HG02973 (cell line): Measurements from ENCODE around the gene ITGB3.
A peak's percentile ranks its signal among the peaks of the same experiment; 100 is the strongest.

Source experiments
- ATAC-seq: cut with Tn5 transposase; IDR thresholded peaks from one replicate; pipeline ENCODE4 v1.9.1; 2021; ENCODE audit warnings: moderate library complexity; ENCODE audit not compliant: unreplicated experiment

The ITGB3 gene

DNA sequence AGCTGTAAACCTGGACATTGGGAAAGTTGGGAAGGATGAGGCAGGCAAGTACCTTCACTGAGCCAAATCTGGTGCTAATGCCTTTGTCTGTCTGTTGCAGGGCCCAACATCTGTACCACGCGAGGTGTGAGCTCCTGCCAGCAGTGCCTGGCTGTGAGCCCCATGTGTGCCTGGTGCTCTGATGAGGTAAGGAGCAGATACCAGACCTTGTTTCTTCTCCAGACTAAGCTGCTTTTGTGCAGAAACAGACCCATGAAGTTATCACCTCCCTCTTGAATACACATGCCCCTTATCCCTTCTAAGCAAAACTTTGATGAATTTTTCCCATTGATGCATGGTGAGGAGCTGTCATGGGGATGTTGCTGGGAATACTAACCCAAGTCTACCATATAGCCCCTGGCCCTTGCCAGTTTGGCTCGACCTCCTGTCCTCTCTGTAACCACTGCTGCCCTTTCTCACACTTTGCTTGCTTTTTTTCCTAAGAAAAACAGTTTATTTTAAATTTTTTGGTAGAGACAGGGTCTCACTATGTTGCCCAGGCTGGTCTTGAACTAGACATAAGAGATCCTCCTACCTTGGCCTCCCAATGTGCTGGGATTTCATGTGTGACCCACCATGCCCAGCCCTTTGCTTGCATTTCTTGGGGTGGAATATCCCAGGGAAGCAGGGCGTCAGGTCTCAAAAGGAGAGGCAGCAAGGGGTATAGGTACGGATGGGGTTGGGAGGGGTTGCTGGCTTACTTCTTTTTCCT lies 20.9 kb downstream of the ITGB3 start:
- no peak for ATAC-seq

DNA sequence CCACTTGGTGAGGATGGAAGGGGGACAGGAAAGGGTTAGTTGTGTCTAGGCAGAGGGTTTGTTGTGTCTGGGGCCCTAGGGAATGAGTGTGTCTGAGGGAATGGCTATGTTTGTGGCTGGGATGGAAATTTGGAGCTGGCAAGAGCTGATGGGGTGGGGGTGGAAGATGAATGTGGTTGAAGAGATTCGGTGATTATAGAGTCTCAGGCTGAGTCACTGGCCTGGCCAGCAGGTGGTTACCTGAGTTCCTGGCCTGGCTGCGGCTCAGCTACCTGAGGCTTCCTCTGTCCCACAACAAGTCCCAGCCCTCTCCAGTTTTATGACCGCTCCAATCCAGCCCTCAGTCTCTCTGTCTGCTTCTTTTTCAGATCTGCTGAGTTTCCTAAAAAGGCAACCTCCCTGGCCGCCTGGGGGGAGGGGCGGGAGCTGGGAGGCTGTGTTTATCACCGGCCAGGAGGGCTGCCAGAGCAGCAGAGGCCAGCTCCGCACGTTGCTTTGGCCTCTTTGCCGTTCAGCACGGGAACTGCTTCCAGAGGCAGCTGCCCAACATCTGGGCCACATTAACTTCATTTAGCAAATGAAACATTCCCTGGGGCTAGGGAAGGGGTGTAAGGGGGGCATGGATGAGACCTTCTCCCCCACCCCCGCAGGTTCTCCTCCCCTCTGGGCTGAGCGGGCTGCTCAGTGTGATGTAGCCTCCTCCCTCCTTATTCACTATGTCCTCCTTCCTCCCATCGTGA lies 21.8 kb downstream of the ITGB3 start:
- ATAC-seq = no peak

DNA sequence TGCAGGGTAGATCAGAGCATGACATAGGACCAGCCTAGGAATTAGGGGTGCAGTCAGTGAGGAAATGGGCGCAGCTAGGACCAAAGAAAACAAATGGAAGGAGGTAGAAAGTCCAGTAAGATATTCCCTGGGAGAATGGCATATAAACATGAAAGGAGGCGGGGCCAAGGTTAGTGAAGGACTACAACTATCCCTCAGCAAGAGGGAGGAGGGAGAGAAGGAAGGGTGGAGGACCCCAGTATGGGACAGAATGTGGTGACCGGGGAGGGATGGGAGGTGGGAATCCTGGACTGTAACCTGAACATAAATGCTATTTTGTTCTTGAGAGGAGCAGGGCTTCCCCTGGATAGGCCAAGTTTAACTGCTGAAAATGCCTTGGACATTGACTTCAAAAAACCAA lies 22.8 kb downstream of the ITGB3 start:
- ATAC-seq = no peak

DNA sequence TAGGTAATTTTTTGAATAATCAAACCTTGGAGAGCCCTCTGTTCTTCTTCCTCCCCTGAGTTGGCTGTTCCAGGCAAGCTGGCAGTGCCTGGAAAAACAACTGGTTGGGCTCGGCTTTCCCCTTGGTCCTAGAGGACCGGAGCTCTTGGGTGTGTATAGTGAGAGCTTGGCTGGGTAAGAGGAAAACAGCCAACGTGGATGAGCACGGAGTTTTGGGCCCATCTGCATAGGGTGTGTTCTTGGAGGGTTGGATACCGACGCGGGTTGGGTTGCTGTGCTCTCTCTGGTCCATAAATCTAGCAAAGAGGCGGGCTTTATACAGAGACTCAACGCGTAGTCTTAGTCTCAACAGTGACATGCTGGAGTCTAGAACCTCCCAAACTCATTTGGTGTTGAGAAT lies 23.2 kb downstream of the ITGB3 start:
- no peak for ATAC-seq

DNA sequence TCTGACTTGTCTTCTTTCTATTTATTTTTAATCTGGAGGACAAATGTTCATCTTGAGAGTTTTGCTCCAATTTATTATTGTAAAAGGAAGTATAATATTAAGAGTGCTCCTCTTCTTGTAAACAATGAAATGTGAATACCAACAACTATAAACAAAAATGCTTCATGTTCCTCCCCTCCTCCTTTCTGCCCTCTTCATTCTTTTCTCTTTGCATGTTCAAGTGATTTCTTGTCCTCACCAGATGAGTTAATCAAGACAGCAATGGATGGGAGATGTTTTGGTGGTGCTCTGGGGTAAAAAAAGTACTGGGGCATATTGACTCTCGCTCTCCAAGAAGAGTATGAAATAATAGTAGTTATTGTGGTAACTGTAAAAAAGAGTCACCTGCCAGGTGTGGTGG lies 24.3 kb downstream of the ITGB3 start:
- ATAC-seq = no peak

DNA sequence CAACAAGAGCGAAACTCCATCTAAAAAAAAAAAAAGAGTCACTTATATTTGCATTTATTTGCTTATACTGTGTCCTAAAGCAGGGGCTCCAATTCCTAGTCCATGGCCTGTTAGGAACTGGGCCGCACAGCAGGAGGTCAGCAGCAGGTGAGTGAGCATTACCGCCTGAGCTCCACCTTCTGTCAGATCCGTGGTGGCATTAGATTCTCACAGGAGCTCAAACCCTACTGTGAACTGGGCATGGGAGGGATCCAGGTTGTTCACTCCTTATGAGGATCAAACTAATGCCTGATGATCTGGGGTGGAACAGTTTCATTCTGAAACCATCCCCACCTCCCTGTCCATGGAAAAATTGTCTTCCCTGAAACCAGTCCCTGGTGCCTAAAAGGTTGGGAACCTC lies 24.9 kb downstream of the ITGB3 start:
- no peak for ATAC-seq

DNA sequence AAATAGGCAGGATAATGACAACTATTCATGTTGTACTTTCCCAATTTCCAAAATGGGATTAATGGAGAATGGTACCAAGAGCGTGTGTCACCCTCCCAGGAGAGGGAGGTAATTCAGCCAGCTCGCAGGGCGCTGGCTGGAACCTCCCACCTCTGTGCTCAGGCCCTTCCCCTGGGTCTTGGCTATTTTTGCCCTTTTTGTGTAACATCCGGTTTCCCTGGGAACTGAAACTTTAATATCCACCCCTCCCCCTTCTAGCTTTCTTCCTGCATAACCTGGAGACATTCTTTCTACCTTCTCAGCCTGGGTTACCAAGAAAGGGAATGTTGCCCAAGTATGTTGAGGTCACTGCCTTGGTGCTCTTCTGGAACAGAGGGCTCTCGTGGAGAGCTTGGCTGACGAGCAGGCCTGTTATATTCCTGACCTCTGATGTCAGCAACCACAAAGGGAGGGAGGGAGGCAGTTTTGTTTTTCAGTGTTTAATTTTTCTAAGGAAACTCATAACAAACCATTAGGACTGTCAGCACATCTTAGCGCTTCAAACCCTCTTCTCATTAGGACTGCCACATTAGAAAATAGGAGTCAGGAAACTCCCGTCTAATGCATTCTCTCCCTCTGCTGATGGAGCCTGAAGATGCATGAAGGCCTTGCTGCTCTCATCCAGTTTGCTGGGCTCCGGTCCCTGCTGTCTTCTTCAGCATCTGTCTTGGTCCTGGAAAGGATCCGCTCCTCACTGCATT lies 25.6 kb downstream of the ITGB3 start:
- peak; percentile 65 for ATAC-seq

DNA sequence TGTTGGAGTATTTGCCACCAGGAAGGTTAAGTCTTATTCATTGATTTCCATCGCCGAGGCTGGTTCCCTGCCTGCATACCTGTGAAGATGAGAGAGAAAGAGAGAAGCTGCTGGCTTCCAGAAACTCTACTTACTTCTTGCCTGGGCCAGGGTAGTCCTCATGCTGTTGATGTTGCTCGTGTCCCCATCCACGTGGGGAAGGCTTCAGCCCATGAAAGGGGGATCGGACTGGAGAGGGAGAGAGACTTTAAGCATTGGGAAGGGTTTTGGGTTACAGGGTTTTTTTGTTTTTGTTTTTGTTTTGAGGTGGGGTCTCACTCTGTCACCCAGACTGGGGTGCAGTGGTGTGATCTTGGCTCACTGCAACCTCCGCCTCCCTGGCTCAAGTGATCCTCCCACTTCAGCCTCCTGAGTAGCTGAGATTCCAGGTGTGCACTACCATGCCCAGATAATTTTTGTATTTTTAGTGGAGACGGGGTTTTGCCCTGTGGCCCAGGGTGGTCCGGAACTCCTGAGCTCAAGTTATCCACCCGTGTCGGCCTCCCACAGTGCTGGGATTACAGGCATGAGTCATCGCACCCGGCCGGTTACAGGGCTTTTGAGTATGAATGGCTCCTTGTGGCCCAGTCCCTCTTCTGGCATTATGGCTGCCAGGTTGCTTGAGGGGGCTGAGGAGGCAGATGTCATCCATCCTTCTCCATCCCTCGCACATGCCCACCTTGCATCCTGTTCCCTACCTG lies 26.6 kb downstream of the ITGB3 start:
- ATAC-seq = no peak

DNA sequence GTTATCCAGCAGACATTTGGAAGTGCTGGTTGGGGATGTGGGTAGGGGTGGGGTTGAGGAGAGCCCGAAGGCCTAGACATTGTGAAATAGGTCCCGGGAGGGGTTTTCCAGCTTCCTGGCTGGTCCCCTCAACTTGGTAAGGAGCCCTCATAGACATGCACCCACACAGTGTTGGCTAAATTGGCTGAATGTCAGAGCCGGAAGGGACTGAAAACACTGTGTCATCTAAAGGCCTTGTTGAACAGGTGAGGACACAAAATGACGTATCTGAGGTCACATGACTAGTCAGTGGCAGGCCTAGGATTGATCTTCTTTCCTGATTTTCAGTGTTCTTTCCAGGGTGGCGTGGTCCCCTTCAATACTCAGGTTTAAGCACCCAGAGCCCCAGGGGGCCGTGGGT lies 27.6 kb downstream of the ITGB3 start:
- ATAC-seq = no peak

DNA sequence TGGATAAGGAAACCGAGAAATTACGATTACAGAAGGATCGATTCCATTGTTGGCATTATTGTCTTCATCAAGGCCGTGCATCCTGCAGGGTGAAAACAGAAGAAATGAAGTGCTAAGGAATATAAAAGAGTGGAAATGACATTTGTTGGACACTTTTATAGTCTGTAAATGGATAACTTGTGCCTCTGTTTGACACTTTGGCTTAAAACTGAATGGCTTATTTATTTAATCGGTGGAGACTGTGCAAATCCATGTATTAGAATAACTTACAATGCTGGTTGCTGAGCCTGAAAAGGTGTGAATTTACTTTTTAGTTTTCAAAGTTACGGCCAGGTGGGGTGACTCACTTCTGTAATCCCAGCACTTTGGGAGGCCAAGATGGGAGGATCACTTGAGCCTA lies 31.4 kb downstream of the ITGB3 start:
- ATAC-seq = no peak

DNA sequence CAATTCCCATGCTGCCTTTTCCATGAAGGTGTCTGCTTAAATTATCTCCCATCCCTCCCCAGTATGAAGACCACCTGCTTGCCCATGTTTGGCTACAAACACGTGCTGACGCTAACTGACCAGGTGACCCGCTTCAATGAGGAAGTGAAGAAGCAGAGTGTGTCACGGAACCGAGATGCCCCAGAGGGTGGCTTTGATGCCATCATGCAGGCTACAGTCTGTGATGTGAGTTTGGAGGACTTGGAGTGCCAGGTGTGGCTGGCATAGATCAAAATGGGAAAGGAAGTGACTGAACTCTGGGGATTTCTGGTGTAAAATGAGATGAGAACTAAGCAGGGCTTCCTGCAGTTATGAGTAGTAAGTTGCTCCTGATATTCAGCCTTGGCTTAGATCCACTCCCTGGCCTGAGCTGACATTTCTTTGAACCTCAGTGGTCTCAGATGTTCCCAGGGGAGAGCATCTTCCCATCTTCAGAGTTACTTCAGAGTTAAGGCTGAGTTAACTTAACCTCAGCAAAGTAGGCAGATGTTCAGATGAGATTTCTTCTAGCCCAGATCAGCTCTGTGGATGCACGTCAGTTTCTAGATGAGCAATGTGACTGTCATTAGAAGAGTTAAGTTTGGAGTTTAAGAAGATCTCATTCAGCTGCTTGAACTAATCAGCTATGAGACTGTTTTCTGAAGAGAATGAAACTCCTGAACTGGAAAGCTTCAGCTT lies 32.7 kb downstream of the ITGB3 start:
- ATAC-seq = peak; percentile 67

DNA sequence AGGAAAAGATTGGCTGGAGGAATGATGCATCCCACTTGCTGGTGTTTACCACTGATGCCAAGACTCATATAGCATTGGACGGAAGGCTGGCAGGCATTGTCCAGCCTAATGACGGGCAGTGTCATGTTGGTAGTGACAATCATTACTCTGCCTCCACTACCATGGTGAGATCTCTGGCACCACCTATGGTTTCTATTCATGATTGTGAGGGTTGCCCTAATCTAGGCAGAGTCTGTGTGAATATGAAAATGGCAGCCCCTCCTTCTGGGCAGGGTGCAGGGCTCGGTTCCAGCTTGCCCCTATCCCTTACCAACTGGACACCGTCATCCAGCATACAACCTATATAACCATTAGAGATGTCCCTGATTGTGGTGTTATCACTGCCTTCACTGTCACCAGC lies 33.4 kb downstream of the ITGB3 start:
- ATAC-seq = peak; percentile 13

DNA sequence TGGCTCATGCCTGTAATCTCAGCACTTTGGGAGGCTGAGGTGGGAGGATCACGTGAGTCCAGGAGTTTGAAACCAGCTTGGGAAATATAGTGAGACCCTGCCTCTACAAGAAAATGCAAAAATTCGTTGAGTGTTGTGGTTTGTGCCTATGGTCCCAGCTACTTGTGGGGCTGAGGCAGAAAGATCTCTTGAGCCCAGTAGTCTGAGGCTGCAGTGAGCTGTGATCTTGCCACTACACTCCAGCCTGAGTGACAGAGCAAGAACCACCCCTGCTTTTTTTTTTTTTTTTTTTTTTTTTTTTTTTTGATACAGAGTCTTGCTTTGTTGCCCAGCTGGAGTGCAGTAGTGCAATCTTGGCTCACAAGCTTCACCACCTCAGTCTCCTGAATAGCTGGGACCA lies 34.0 kb downstream of the ITGB3 start:
- no peak for ATAC-seq

DNA sequence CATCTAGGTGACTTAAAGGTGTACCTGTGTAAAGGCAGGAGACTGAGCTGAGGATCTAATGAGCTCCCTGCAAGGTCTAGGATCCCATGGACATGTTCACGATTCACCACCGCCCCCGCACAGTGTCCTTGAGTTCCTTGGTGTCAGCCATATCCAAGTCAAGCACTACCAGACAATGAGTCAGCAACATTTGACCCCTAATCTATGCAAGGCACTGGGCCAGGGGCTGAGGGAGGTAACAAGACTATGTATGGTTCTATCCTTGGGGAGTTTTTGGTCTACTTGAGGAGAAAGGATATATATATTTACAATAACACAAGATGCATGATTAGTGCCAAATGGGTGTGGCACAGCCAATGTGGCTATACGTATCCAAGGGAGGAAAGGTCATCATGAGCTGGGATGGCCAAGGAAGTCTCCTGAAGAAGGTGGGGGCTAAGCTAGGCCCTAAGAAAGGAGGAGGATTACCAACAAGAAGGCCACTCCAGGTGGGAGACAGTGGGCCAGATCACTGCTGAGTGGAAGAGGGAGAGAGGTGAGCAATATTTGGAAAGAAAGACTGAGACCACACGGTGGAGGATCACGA lies 35.0 kb downstream of the ITGB3 start:
- ATAC-seq = no peak

DNA sequence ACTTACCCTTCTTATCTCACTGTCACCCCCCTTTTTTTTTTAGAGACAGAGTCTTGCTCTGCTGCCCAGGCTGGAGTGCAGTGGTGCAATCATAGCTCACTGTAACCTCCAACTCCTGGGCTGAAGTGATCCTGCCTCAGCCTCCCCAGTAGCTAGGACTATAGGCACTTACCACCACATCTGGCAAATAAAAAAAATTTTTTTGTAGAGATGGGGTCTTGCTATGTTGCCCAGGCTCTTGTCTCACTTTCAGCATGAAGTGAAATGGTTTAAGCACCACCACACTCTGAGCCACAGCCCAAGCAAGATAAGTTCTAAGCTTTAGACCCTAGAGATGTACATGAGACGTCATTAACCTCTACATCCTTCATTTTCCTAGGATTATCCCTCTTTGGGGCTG lies 35.7 kb downstream of the ITGB3 start:
- ATAC-seq = no peak

DNA sequence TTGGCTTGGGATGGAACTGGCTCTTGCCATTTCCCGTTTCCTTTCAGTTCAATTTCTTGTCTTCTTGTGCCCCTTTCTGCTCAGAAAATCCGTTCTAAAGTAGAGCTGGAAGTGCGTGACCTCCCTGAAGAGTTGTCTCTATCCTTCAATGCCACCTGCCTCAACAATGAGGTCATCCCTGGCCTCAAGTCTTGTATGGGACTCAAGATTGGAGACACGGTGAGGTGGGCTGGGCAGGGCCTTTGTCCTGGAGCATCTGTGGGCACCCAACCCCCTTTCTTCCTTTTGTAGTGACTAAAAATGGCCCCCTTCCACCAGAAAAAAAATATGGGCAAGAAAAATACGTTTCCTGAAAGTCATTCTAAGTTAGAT lies 37.2 kb downstream of the ITGB3 start:
- ATAC-seq = no peak

DNA sequence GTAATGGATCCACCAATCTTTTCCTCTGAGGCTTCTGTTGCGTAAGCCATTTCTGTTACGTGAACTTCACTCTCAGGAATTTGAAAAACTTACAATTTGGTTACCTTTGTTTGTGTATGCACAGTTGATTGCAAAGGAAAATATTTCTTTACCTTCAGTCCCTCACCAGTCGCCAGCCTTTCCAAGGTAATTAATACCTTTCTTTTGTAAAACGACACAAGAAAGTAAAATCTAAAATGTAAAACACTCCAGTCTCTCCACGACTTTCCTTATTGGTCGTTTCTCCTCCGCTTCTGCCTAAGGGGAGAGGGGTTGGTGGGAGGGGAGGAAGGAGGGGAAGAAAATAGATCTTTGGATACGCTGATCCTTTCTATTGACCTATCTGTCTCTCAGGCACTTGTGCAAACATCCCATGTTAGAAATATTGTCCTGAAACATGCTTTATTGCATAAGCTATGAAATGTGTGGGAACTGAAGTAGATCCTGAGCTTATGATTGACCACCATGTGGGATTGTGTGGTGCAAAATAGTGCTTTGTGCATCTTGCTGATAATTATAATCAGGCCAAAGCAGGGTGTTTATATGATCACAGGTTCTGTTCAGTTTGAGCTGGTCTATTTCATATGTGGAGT lies 37.7 kb downstream of the ITGB3 start:
- no peak for ATAC-seq

DNA sequence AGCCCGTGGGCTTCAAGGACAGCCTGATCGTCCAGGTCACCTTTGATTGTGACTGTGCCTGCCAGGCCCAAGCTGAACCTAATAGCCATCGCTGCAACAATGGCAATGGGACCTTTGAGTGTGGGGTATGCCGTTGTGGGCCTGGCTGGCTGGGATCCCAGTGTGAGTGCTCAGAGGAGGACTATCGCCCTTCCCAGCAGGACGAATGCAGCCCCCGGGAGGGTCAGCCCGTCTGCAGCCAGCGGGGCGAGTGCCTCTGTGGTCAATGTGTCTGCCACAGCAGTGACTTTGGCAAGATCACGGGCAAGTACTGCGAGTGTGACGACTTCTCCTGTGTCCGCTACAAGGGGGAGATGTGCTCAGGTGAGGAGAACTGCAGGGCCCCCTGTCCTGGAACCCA lies 38.6 kb downstream of the ITGB3 start:
- no peak for ATAC-seq

DNA sequence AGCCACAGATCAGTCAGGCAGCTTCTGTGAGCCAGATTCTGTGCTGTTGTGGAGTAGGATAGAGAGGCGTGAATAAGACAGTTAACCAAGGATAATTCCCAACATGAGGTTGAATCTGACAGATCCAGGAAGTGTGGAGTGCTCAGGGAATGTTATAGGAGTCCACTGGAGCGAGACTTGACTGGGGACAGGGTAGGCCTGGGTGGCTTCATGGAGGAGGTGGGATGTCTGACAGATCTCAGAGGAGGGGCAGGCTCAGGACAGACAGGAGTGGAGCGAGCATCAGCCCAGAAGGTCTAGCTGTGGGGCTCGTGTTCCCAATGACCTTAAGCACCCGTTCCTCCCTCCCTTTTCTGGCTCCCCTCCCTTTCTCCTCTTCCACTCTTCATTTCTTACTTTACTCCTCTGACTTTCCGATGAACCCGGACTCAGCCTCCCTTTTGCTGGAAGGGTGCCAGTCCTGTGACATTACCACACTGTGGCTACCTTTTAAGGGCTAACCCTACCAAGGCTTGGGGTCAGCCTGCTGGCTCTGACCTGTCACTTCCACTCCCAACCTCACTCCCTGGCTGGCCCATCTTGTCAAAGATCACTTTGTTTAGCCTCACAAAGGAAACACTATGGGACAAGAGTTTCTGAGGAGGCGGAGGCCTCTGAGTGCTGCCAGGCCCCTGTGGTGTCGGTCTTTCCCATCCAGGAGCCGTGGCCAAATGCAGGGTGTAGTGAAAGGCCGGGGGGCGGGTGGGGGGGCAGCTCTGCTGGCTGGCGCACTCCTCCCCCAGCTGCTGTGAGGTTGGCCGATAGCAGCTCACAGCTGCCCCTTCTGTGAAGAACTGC lies 41.6 kb downstream of the ITGB3 start:
- no peak for ATAC-seq
